ENCODE data around the gene LAMB1.

LAMB1 gene

GRCh38 chr7:108003599-108003935 is 606 bp upstream of the LAMB1 start:
- no peak overlapping the region for H2BK120ac ChIP-seq (ENCODE audit: low read depth, low read length)
- H3K9ac ChIP-seq (ENCODE audit: low read depth, low read length, poor library complexity), result no peak overlapping the region
- peaks cover 2 to 9% of the 10 kb centered on the region in 2 donors for H3K4me1 ChIP-seq (ENCODE audit: control insufficient read depth in 2 of 2, insufficient read depth in 1 of 2, low read depth in 1 of 2, low read length in 2 of 2)
- peaks cover 0 to 25% (median 21%) of the 10 kb centered on the region in 3 experiments for H3K27me3 ChIP-seq (ENCODE audit: control insufficient read depth in 3 of 3, insufficient read depth in 3 of 3, low read depth in 1 of 3, low read length in 3 of 3)
- no peak for DNase-seq (ENCODE audit: low spot score)
- peaks cover 0 to 13% of the 10 kb centered on the region in 2 donors for H3K9me3 ChIP-seq (replicated peaks in 1 of 2; ENCODE audit: control insufficient read depth in 2 of 2, insufficient read depth in 1 of 2, low read depth in 1 of 2, low read length in 2 of 2)
- no peak overlapping the region for H2BK12ac ChIP-seq (ENCODE audit: low read length)
- no peak overlapping the region for H4K8ac ChIP-seq (ENCODE audit: low read depth, low read length)
- peaks cover 4% of the 10 kb centered on the region for H3K79me1 ChIP-seq (ENCODE audit: low read depth, low read length)
- H2AK5ac ChIP-seq (ENCODE audit: low read depth, low read length), result no peak overlapping the region
- H3K4ac ChIP-seq (ENCODE audit: low read length), result no peak overlapping the region
- no peak overlapping the region for H4K91ac ChIP-seq (ENCODE audit: low read depth, low read length, poor library complexity)
- H3K4me3 ChIP-seq (ENCODE audit: low read length in 2 of 2), result peak overlapping the region; percentile 52 to 95
- H3K14ac ChIP-seq (ENCODE audit: low read length), result no peak overlapping the region
- H2AFZ ChIP-seq (ENCODE audit: low read length), result peak overlapping the region; percentile 96
- H3K4me2 ChIP-seq (ENCODE audit: insufficient read depth, low read length, poor library complexity, severe bottlenecking), result peak overlapping the region; percentile 100
- H3K18ac ChIP-seq (ENCODE audit: low read length), result no peak overlapping the region
- no peak overlapping the region for H3K23ac ChIP-seq (ENCODE audit: low read depth, low read length, poor library complexity)
- no peak overlapping the region for H2BK5ac ChIP-seq (ENCODE audit: low read length)
- WGBS, 2 donors (ENCODE audit: extremely low coverage in 2 of 2, insufficient read length in 2 of 2, insufficient replicate concordance in 1 of 2), result no CpG with 5 or more reads among the region's 15 CpGs
- no peak overlapping the region for H2BK15ac ChIP-seq (ENCODE audit: low read length)
- H3K27ac ChIP-seq (replicated peaks; ENCODE audit: low read length), result no peak overlapping the region
- H3K36me3 ChIP-seq (replicated peaks in 1 of 2; ENCODE audit: control insufficient read depth in 2 of 2, insufficient read depth in 2 of 2, low read length in 2 of 2), result peaks cover 1 to 8% of the 10 kb centered on the region in 2 donors

DNA sequence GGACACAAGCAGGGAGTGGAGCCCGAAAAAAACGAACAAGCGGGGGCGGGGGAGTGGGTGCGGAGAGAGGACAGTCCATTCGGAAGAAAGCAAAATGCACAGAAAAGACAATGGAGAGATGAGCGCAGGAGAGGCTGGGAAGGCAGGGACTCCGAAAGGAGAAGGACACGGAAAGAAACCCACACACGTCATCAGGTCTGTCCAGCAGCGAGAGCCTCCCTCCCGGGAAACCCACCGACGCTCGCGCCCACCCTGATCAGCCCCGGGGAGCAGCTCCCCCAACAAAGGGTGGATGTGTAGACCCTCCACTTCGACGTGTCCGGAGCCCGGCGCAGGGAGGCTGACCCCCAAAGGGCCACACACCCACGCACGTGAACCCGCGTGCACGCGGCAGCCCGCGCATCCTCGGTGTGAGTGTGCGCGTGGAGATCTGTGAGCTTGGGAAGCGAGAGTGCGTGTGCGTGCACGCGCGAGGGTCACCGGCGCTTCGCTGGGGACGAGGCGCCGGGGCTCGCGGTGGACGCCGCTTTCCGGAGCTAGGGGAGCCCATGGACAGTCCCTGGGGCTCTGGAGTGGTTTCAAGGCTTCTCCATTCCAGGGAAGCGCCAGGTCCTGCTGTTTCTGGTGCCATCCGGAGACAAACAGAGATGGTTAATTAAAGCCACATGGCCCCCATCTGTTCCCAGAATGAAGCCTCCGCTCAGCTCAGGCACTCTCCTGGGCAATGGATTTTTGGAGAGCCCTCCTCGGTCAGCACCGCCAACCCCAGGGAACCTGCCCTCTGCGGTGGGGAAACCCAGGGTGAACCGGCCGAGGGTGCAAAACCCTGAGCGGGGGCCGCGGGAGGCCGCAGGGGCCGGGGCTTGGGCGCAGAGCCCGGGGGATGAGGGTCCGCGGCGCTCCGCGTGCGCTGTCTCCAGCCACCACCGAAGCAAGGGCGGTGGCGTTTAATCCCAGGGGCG is 916 bp downstream of the LAMB1 start:
- Histone ChIP-seq H3K27ac (replicated peaks; ENCODE audit: low read length) (peak overlapping the region; percentile 48), H3K4me2 (ENCODE audit: insufficient read depth, low read length, poor library complexity, severe bottlenecking) (peak overlapping the region; percentile 100), H3K79me1 (ENCODE audit: low read depth, low read length) (peaks cover 4% of the 10 kb centered on the region), H4K91ac (ENCODE audit: low read depth, low read length, poor library complexity) (peak overlapping the region; percentile 24), H2AFZ (ENCODE audit: low read length) (peak overlapping the region; percentile 96), H2AK5ac (ENCODE audit: low read depth, low read length) (peak overlapping the region; percentile 82), H2BK15ac (ENCODE audit: low read length) (peak overlapping the region; percentile 62), H3K4me3 (ENCODE audit: low read length in 2 of 2) (peak overlapping the region; percentile 52 to 95), H2BK5ac (ENCODE audit: low read length) (peak overlapping the region; percentile 55), H2BK12ac (ENCODE audit: low read length) (peak overlapping the region; percentile 65), H3K9me3 (replicated peaks in 1 of 2; ENCODE audit: control insufficient read depth in 2 of 2, insufficient read depth in 1 of 2, low read depth in 1 of 2, low read length in 2 of 2) (peaks cover 0 to 13% of the 10 kb centered on the region in 2 donors), H3K27me3 (ENCODE audit: control insufficient read depth in 3 of 3, insufficient read depth in 3 of 3, low read depth in 1 of 3, low read length in 3 of 3) (peaks cover 0 to 25% (median 21%) of the 10 kb centered on the region in 3 experiments), H3K4ac (ENCODE audit: low read length) (no peak overlapping the region), H2BK120ac (ENCODE audit: low read depth, low read length) (peak overlapping the region; percentile 62), H3K4me1 (ENCODE audit: control insufficient read depth in 2 of 2, insufficient read depth in 1 of 2, low read depth in 1 of 2, low read length in 2 of 2) (peaks cover 2 to 9% of the 10 kb centered on the region in 2 donors), H3K14ac (ENCODE audit: low read length) (peak overlapping the region; percentile 98), H3K9ac (ENCODE audit: low read depth, low read length, poor library complexity) (peak overlapping the region; percentile 98), H3K18ac (ENCODE audit: low read length) (peak overlapping the region; percentile 99), H4K8ac (ENCODE audit: low read depth, low read length) (no peak overlapping the region), H3K36me3 (replicated peaks in 1 of 2; ENCODE audit: control insufficient read depth in 2 of 2, insufficient read depth in 2 of 2, low read length in 2 of 2) (peaks cover 1 to 8% of the 10 kb centered on the region in 2 donors), H3K23ac (ENCODE audit: low read depth, low read length, poor library complexity) (peak overlapping the region; percentile 92)
- WGBS, 2 donors (ENCODE audit: extremely low coverage in 2 of 2, insufficient read length in 2 of 2, insufficient replicate concordance in 1 of 2), result no CpG with 5 or more reads among the region's 75 CpGs
- peak; percentile 45 for DNase-seq (ENCODE audit: low spot score)

- no peak overlapping the region for H2BK5ac ChIP-seq (ENCODE audit: low read length)
- WGBS, 2 donors (ENCODE audit: extremely low coverage in 2 of 2, insufficient read length in 2 of 2, insufficient replicate concordance in 1 of 2), result no CpG with 5 or more reads among the region's 37 CpGs
- peak overlapping the region; percentile 82 for H2AK5ac ChIP-seq (ENCODE audit: low read depth, low read length)
- peak overlapping the region; percentile 65 for H2BK12ac ChIP-seq (ENCODE audit: low read length)
- peak overlapping the region; percentile 100 for H3K4me2 ChIP-seq (ENCODE audit: insufficient read depth, low read length, poor library complexity, severe bottlenecking)
- no peak overlapping the region for H3K27ac ChIP-seq (replicated peaks; ENCODE audit: low read length)
- H3K23ac ChIP-seq (ENCODE audit: low read depth, low read length, poor library complexity), result peak overlapping the region; percentile 92
- peaks cover 5 to 13% of the 10 kb centered on the region in 2 donors for H3K4me1 ChIP-seq (ENCODE audit: control insufficient read depth in 2 of 2, insufficient read depth in 1 of 2, low read depth in 1 of 2, low read length in 2 of 2)
- H2BK15ac ChIP-seq (ENCODE audit: low read length), result no peak overlapping the region
- H2AFZ ChIP-seq (ENCODE audit: low read length), result no peak overlapping the region
- peaks cover 4% of the 10 kb centered on the region for H3K79me1 ChIP-seq (ENCODE audit: low read depth, low read length)
- peaks cover 0 to 13% of the 10 kb centered on the region in 2 donors for H3K9me3 ChIP-seq (replicated peaks in 1 of 2; ENCODE audit: control insufficient read depth in 2 of 2, insufficient read depth in 1 of 2, low read depth in 1 of 2, low read length in 2 of 2)
- peak overlapping the region; percentile 98 for H3K14ac ChIP-seq (ENCODE audit: low read length)
- H3K18ac ChIP-seq (ENCODE audit: low read length), result peak overlapping the region; percentile 99
- H3K9ac ChIP-seq (ENCODE audit: low read depth, low read length, poor library complexity), result peak overlapping the region; percentile 98
- peaks cover 0 to 22% (median 18%) of the 10 kb centered on the region in 3 experiments for H3K27me3 ChIP-seq (ENCODE audit: control insufficient read depth in 3 of 3, insufficient read depth in 3 of 3, low read depth in 1 of 3, low read length in 3 of 3)
- H3K4ac ChIP-seq (ENCODE audit: low read length), result no peak overlapping the region
- no peak overlapping the region for H4K91ac ChIP-seq (ENCODE audit: low read depth, low read length, poor library complexity)
- H2BK120ac ChIP-seq (ENCODE audit: low read depth, low read length), result no peak overlapping the region
- H3K36me3 ChIP-seq (replicated peaks in 1 of 2; ENCODE audit: control insufficient read depth in 2 of 2, insufficient read depth in 2 of 2, low read length in 2 of 2), result peaks cover 1 to 11% of the 10 kb centered on the region in 2 donors
- H3K4me3 ChIP-seq (ENCODE audit: low read length in 2 of 2), result peak overlapping the region in 1 of 2 donors; percentile 95
- peak; percentile 41 for DNase-seq (ENCODE audit: low spot score)
- H4K8ac ChIP-seq (ENCODE audit: low read depth, low read length), result no peak overlapping the region
These were observed 1.8 kb downstream of the LAMB1 start for GRCh38 chr7:108000875-108001763.
